Renal cortex interstitium (tissue), 11 donors: ENCODE results near the gene ARFGAP1. TPM values are rescaled to one million over a fixed set of nuclear protein-coding genes. Genes with fewer than 3 reads are reported as not detected.
"Not testable (repeated sequence)": the region's sequence is repeated elsewhere in the genome, so short reads cannot be mapped to it uniquely, and the experiment has no call there.

Source experiments
- DNase-seq, 11 donors: peaks; one replicate each; pipeline ENCODE4 v3.0.0-alpha.2; 2013; ENCODE audit warnings: low read depth in 9 of 11, low spot score in 4 of 11; ENCODE audit errors: extremely low read depth in 1 of 11
- polyA plus RNA-seq, 3 donors: library from polyadenylated mRNA; unstranded; fragments of 120-200 nt; gene quantifications; one replicate each; pipeline ENCODE4 v1.2.1, GENCODE V29; 2013; ENCODE audit not compliant: insufficient read length in 3 of 3

ARFGAP1 gene
- polyA plus RNA-seq, 3 donors, result 62.4 to 90.2 (median 76.1) TPM

- DNase-seq, result no peak
Observed at GRCh38 chr20:63333241-63333836, 60.7 kb downstream of the ARFGAP1 start.

DNA sequence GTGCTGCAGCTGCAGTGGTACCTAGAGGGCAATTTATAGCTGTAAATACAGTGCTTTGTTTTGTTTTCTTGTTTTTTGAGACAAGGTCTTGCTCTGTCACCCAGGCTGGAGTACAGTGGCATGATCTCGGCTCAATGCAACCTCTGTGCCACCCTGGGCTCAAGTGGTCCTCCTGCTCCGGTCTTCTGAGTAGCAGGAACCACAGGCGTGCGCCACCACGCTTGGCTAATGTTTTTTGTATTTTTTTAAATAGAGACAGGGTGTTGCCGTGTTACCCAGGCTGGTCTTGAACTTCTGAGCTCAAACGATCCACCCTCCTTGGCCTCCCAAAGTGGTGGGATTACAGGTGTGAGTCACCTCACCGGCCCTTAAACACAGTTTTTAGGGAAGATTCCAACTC lies 61.7 kb downstream of the ARFGAP1 start:
- DNase-seq, result no peak

GRCh38 chr20:63335060-63335459 lies 62.4 kb downstream of the ARFGAP1 start:
- DNase-seq, result not testable (repeated sequence)

DNA sequence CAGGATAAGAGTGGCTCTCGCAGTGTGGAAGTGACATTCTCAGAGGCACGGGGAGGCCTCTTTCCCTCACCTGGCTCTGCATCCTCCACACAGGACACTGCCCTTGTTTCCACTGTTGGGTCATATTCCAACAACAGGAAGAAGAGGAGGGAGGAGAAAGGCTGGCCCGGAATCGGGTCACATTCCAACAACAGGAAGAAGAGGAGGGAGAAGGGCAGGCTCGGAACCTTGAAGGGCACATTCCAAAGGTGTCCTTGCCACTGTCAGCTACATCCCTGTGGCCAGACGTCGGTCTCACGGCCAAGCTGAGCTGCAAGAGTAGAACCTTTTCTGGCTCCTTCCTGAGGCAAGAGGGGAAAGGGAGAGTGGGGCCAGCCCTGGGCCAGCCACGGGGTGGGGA lies 63.1 kb downstream of the ARFGAP1 start:
- no peak for DNase-seq

GRCh38 chr20:63336232-63336752 lies 63.7 kb downstream of the ARFGAP1 start:
- no peak for DNase-seq

DNA sequence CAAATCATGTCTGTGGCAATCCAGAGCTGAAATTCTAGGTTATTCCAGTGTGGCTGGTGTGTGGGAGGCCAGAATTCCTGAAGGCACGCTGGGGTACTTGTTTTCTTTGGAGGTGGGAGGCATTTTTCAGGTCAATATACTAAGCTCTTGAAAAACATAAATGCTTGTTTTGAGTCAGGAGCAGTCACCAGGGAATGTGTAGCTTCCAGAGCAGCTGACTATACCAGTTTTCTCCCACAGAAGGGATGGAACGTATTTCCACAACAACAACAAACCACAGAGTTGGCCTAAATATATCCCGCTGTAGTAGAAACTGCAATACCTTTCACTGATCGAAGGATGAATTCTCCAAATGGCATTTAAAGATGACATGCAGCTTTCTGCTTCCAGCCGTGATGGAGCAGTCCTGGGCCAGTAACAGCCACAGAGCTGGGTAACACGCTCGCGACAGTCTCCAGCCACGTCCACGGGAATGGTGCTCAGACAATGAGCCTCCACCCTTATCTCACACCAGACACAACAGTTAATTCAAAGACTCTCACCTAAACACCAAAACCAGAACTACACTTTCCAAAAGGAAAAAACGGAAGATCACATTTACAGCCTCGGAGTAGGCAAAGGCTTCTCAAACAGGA lies 65.3 kb downstream of the ARFGAP1 start:
- peak in 1 of 11 donors; percentile 52 for DNase-seq

Other genes starting within 250 kb of the ARFGAP1 start
- 10 to 100 TPM; 40.1 to 46.1 (median 45.3) TPM for gene YTHDF1, start 56.7 kb upstream of the ARFGAP1 start, polyA plus RNA-seq
- 1 to 10 TPM in 1 of 3 donors, under 1 TPM in 2; 0.48 to 2.6 (median 0.57) TPM for gene BIRC7, start 36.9 kb upstream of the ARFGAP1 start, polyA plus RNA-seq
- 10 to 100 TPM; 21.8 to 41.3 (median 36.6) TPM for gene NKAIN4, start 18.4 kb upstream of the ARFGAP1 start, polyA plus RNA-seq
- gene COL20A1, start 20.4 kb downstream of the ARFGAP1 start, polyA plus RNA-seq, result 1 to 10 TPM in 1 of 3 donors, under 1 TPM in 2; 0.26 to 1.0 (median 0.64) TPM
- gene CHRNA4, start 88.5 kb downstream of the ARFGAP1 start, polyA plus RNA-seq, result 10 to 100 TPM in 2 of 3 donors, 1 to 10 TPM in 1; 9.5 to 37.9 (median 11.4) TPM
- gene KCNQ2, start 199.8 kb downstream of the ARFGAP1 start, polyA plus RNA-seq, result 10 to 100 TPM in 1 of 3 donors, 1 to 10 TPM in 2; 7.2 to 10.9 (median 8.5) TPM
- gene EEF1A2, start 226.3 kb downstream of the ARFGAP1 start, polyA plus RNA-seq, result 1 to 10 TPM; 1.1 to 2.3 (median 1.9) TPM
- 100 to 1,000 TPM; 145 to 341 (median 332) TPM for gene PPDPF, start 248.0 kb downstream of the ARFGAP1 start, polyA plus RNA-seq